Measurements from ENCODE around the gene RCVRN. TPM values are rescaled to one million over a fixed set of nuclear protein-coding genes. Genes with fewer than 3 reads are reported as not detected.

The RCVRN gene
- total RNA-seq, 2 experiments from 2014 or later = not detected

GRCh38 chr17:9938764-9939163, 33.7 kb upstream of the RCVRN start:
- Mint-ChIP-seq H3K27ac (no peak overlapping the region), H3K27me3 (no peaks in the 10 kb centered on the region), H3K36me3 (ENCODE audit: low read depth) (no peaks in the 10 kb centered on the region), H3K4me3 (no peak overlapping the region), H3K4me1 (ENCODE audit: low read depth) (no peaks in the 10 kb centered on the region), H3K9me3 (peaks cover 2% of the 10 kb centered on the region)
- no peak for TF ChIP-seq CTCF (IDR thresholded peaks at IDR 0.05)
- Histone ChIP-seq H3K36me3 (ENCODE audit: insufficient read depth, low read length) (no peaks in the 10 kb centered on the region), H3K9me3 (ENCODE audit: control insufficient read depth in 1 of 2, insufficient read depth in 1 of 2, low read length in 2 of 2) (peaks cover 0 to 24% of the 10 kb centered on the region in 2 experiments), H3K27me3 (ENCODE audit: control insufficient read depth in 1 of 2, insufficient read depth in 2 of 2, low read length in 2 of 2) (no peaks in the 10 kb centered on the region), H3K27ac (ENCODE audit: low read depth in 1 of 2, low read length in 2 of 2) (no peak overlapping the region), H3K4me3 (ENCODE audit: low read length) (no peak overlapping the region), H3K4me1 (ENCODE audit: insufficient read depth, low read length) (no peaks in the 10 kb centered on the region)
- ChIA-PET POLR2A (no interaction called here), CTCF (no interaction called here)
- DNase-seq = no peak
- ATAC-seq (ENCODE audit: poor library complexity) = no peak
- intact Hi-C loops (cut with DNase I, micrococcal nuclease) = no loop called here

GRCh38 chr17:9937901-9938300, 32.8 kb upstream of the RCVRN start:
- ChIA-PET POLR2A (no interaction called here), CTCF (no interaction called here)
- no peak overlapping the region for H3K4me3 ChIP-seq (ENCODE audit: low read length)

GRCh38 chr17:9937241-9937761, 32.2 kb upstream of the RCVRN start:
- H3K4me3 Mint-ChIP-seq = no peak overlapping the region
- no peaks in the 10 kb centered on the region for H3K27me3 Mint-ChIP-seq
- peaks cover 0 to 24% of the 10 kb centered on the region in 2 experiments for H3K9me3 ChIP-seq (ENCODE audit: control insufficient read depth in 1 of 2, insufficient read depth in 1 of 2, low read length in 2 of 2)
- no peaks in the 10 kb centered on the region for H3K4me1 ChIP-seq (ENCODE audit: insufficient read depth, low read length)
- no peaks in the 10 kb centered on the region for H3K4me1 Mint-ChIP-seq (ENCODE audit: low read depth)
- H3K36me3 Mint-ChIP-seq (ENCODE audit: low read depth) = no peaks in the 10 kb centered on the region
- no peaks in the 10 kb centered on the region for H3K27me3 ChIP-seq (ENCODE audit: control insufficient read depth in 1 of 2, insufficient read depth in 2 of 2, low read length in 2 of 2)
- no peak overlapping the region for H3K4me3 ChIP-seq (ENCODE audit: low read length)
- intact Hi-C loops (cut with DNase I, micrococcal nuclease) = no loop called here
- TF ChIP-seq CTCF (IDR thresholded peaks at IDR 0.05) = no peak
- no peak for DNase-seq
- ChIA-PET CTCF (no interaction called here), POLR2A (no interaction called here)
- no peak for ATAC-seq (ENCODE audit: poor library complexity)
- no peaks in the 10 kb centered on the region for H3K36me3 ChIP-seq (ENCODE audit: insufficient read depth, low read length)
- H3K27ac Mint-ChIP-seq = no peak overlapping the region
- H3K9me3 Mint-ChIP-seq = peaks cover 2% of the 10 kb centered on the region
- H3K27ac ChIP-seq (ENCODE audit: low read depth in 1 of 2, low read length in 2 of 2) = no peak overlapping the region

More at GRCh38 chr17:9937901-9938300, 32.8 kb upstream of the RCVRN start:
- no peaks in the 10 kb centered on the region for H3K4me1 ChIP-seq (ENCODE audit: insufficient read depth, low read length)
- no peaks in the 10 kb centered on the region for H3K27me3 ChIP-seq (ENCODE audit: control insufficient read depth in 1 of 2, insufficient read depth in 2 of 2, low read length in 2 of 2)
- no peaks in the 10 kb centered on the region for H3K36me3 ChIP-seq (ENCODE audit: insufficient read depth, low read length)
- no peaks in the 10 kb centered on the region for H3K36me3 Mint-ChIP-seq (ENCODE audit: low read depth)
- ATAC-seq (ENCODE audit: poor library complexity) (no peak), DNase-seq (no peak)
- H3K4me3 Mint-ChIP-seq = no peak overlapping the region
- H3K27me3 Mint-ChIP-seq = no peaks in the 10 kb centered on the region
- peaks cover 2% of the 10 kb centered on the region for H3K9me3 Mint-ChIP-seq
- peaks cover 0 to 24% of the 10 kb centered on the region in 2 experiments for H3K9me3 ChIP-seq (ENCODE audit: control insufficient read depth in 1 of 2, insufficient read depth in 1 of 2, low read length in 2 of 2)
- intact Hi-C loops (cut with DNase I, micrococcal nuclease) = no loop called here
- H3K27ac Mint-ChIP-seq = no peak overlapping the region
- H3K4me1 Mint-ChIP-seq (ENCODE audit: low read depth) = no peaks in the 10 kb centered on the region
- H3K27ac ChIP-seq (ENCODE audit: low read depth in 1 of 2, low read length in 2 of 2) = no peak overlapping the region
- TF ChIP-seq CTCF (IDR thresholded peaks at IDR 0.05) = no peak
